GM13977 (cell line): Measurements from ENCODE around the gene FBXO3.
"Not testable (repeated sequence)": the region's sequence is repeated elsewhere in the genome, so short reads cannot be mapped to it uniquely, and the experiment has no call there.

Experiments used
- DNase-seq: peaks from one replicate; pipeline ENCODE4 v3.0.0; 2012; ENCODE audit warnings: low spot score
- in situ Hi-C: fragments of 300-500 bp; cut with MboI; formaldehyde crosslinking; loops from one replicate; pipeline ENCODE4 v1.12.0; 2022; ENCODE audit warnings: low sequenced_read_pairs, low pct_unique_long_range_greater_than_20kb, mixed read lengths, inconsistent platforms; ENCODE audit not compliant: unreplicated experiment
- TF ChIP-seq, protein P1 (sequence below): IDR thresholded peaks from 2 replicates; pipeline ENCODE4 v1.5.1; 2012; ENCODE audit warnings: mild to moderate bottlenecking, control low read depth; ENCODE audit not compliant: insufficient read depth; ENCODE audit errors: extremely low read depth, missing control alignments

Gene FBXO3

DNA sequence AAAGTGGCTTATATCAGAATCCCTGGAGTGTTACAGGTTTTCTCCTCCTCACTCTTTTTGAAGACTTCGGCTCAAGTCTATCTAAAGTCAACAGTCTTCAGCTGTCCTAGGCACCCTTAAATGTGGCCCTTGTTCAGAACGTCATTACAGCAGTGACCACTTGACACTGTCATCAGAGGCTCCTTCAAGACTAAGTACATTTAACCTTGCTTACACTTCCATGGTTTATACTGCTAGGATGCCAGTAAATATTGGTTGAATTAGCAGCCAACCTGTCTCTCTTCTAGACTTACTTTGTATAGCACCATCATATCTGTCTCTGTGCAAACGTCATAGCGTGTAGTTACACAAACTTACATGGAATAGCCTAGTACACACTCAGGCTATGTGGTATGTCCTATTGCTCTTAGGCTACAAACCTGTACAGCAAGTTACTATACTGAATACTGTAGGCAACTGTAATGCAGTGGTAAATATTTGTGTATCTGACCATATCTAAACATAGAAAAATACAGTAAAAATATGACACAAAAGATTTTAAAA is 60.4 kb downstream of the FBXO3 start:
- DNase-seq = no peak
- in situ Hi-C loops = loop anchor here (25.0 kb wide), 1 partner anchor 552 kb away; the partner anchor contains the start of gene CSTF3
- TF ChIP-seq, protein P1, sequence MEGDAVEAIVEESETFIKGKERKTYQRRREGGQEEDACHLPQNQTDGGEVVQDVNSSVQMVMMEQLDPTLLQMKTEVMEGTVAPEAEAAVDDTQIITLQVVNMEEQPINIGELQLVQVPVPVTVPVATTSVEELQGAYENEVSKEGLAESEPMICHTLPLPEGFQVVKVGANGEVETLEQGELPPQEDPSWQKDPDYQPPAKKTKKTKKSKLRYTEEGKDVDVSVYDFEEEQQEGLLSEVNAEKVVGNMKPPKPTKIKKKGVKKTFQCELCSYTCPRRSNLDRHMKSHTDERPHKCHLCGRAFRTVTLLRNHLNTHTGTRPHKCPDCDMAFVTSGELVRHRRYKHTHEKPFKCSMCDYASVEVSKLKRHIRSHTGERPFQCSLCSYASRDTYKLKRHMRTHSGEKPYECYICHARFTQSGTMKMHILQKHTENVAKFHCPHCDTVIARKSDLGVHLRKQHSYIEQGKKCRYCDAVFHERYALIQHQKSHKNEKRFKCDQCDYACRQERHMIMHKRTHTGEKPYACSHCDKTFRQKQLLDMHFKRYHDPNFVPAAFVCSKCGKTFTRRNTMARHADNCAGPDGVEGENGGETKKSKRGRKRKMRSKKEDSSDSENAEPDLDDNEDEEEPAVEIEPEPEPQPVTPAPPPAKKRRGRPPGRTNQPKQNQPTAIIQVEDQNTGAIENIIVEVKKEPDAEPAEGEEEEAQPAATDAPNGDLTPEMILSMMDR = no peak

DNA sequence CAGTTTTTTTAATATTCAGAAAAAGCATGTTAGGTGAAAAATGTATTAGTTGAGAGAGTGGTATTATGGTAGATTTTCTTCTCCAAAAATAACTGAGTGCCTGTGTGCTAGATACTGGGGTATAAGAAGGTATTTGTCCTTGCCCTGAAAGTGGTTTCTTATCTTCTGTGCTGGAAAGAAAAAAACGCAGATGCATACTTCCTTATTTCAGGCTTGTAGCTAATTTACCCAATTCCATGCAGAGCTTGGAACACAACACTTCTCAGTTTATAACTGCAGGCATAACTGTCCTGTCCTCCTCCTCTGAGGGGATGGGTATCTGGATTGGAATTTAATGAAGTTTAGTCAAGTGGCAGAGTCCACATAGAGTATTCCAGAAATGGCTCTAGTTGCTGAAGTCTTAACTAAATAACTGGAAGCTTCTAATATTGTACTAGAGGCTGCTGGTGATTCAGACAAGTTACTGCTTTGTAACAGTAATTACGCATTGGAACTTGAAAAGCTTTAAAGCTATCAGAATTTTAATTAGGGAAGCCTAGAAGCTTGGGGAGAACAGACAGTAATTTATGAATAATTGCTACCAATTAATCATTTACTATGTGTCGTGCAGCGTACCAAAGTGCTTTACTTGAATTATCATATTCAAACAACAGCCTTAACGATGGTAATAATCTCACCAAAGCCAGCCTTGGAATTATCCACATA is 61.0 kb downstream of the FBXO3 start:
- in situ Hi-C loops = loop anchor here (25.0 kb wide), 1 partner anchor 551 kb away; the partner anchor contains the start of gene CSTF3
- TF ChIP-seq, protein P1 = no peak
- DNase-seq = no peak

DNA sequence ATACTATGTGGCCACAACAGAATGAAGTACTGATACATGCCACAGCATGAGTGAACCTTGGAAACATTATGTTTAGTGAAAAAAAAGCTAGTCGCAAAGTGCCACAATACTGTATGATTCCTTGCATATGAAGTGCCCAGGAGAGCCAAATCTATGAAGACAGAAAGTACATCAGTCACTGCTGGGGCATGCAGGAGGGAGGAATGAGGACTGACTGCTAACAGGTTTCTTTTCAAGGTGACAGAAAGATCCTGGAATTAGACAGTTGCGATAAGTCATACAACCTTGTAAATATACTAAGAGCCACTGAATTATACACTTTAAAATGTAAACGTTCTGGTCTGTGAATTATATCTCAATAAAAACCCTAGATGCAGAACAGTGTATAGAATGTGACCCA is 61.9 kb downstream of the FBXO3 start:
- TF ChIP-seq, protein P1 = no peak
- in situ Hi-C loops = loop anchor here (25.0 kb wide), 1 partner anchor 550 kb away; the partner anchor contains the start of gene CSTF3
- DNase-seq = no peak

DNA sequence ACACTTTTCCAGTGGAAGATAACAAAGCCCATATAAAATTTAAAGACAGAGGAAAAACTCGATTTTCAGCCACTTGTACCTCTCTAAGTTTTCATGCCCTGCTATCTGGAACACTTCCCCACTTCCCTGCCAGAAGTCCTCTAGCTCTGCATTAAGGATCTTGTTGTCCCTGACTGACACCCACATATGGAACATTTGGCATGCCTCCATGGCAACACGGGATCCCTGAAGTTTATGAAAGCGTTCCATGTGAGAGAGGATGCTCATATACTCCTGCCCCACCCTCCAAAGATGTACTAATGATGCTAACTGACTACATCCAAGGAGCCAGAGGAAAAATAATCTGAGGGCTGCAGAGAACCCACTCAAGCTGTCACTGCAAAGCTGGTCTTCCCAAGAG is 64.9 kb downstream of the FBXO3 start:
- DNase-seq = no peak
- in situ Hi-C loops = loop anchor here (25.0 kb wide), 1 partner anchor 547 kb away; the partner anchor contains the start of gene CSTF3
- TF ChIP-seq, protein P1 = no peak

DNA sequence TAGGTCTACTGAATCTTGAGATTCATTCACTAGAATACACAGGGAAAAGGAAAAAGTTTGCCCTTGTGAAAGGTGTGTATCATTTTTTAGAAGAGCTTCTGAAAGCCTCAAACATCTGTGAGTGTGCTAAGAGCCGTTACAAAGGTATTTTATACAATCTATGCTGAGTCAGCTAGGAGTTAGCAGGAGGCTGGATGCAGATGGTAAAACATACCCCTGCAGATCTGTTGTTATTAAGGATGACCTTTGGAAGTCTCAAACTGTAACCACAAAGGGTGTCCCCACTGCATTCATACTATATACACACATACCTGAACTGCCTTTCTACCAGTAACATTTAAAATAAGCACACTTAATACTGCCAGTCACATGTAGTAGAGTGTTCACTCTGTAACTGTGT is 65.3 kb downstream of the FBXO3 start:
- in situ Hi-C loops = loop anchor here (25.0 kb wide), 1 partner anchor 547 kb away; the partner anchor contains the start of gene CSTF3
- TF ChIP-seq, protein P1 = no peak
- DNase-seq = no peak

DNA sequence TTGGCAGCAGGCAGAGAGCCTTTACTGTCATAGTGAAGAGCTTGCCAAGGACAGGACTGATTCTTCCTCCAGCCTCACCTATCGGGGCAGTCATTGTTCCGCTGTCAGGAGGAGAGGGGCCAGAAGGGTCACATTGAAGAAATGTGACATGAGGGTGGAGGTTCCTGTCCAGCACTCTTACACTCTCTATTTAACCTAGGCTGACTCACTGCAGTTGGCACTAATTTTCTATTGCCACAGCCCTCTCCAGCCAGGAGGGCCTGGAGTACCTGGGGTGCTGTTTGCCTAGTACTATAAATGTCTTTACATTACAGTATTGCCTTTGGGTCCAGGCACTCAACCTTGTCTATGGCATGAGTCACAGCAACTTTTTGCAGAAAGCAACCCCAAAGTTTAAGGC is 66.5 kb downstream of the FBXO3 start:
- in situ Hi-C loops = loop anchor here (25.0 kb wide), 1 partner anchor 546 kb away; the partner anchor contains the start of gene CSTF3
- DNase-seq = not testable (repeated sequence)

DNA sequence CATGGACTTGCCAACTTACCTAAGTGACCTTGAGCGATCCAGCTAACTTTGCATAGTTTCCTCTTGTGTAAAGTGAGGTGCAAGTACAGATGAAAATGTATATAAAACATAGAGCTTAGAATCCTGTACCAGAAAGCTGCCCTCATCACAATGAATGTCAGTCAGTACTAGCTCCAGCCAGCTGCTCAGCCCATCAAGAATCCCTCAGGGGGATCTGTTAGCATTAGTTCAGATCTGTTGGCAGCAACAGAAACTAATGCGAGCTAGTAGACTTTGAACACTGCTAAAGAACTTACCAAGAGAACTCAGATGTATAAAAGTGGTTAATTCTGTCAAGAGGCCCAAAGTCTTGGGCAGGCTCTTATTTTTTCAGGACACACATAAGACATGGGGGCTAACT is 67.4 kb downstream of the FBXO3 start:
- no peak for DNase-seq
- TF ChIP-seq, protein P1 = no peak
- in situ Hi-C loops = loop anchor here (25.0 kb wide), 1 partner anchor 545 kb away; the partner anchor contains the start of gene CSTF3
